H9 (cell line): ENCODE measurements around the gene SERPINC1. TPM values are rescaled to one million over a fixed set of nuclear protein-coding genes. Genes with fewer than 3 reads are reported as not detected.

ENCODE experiments used
- DNase-seq: peaks from one replicate; pipeline ENCODE4 v3.0.0-alpha.2; 2017
- H2AFZ ChIP-seq: one replicate; pipeline ENCODE4 v1.6.1; 2013; ENCODE audit warnings: mild to moderate bottlenecking, low read length, control low read depth, moderate library complexity
- H2AK5ac ChIP-seq: 2 replicates; pipeline ENCODE4 v1.6.1; 2013; ENCODE audit warnings: low read length, control low read depth, mixed read lengths; ENCODE audit not compliant: insufficient read length
- H2BK120ac ChIP-seq: one replicate; pipeline ENCODE4 v1.6.1; 2013; ENCODE audit warnings: low read depth, mild to moderate bottlenecking, low read length, control low read depth, inconsistent platforms; ENCODE audit not compliant: poor library complexity, severe bottlenecking
- H2BK12ac ChIP-seq: 2 replicates; pipeline ENCODE4 v1.6.1; 2013; ENCODE audit warnings: low read length, control low read depth, mixed read lengths, low read depth; ENCODE audit not compliant: insufficient read length
- H2BK15ac ChIP-seq: 2 replicates; pipeline ENCODE4 v1.6.1; 2013; ENCODE audit warnings: low read depth, low read length, control low read depth
- H2BK20ac ChIP-seq: one replicate; pipeline ENCODE4 v1.6.1; 2013; ENCODE audit warnings: low read depth, mild to moderate bottlenecking, low read length, control low read depth, inconsistent platforms; ENCODE audit not compliant: poor library complexity, severe bottlenecking
- H2BK5ac ChIP-seq: 2 replicates; pipeline ENCODE4 v1.6.1; 2013; ENCODE audit warnings: low read length, control low read depth, mixed read lengths; ENCODE audit not compliant: insufficient read length
- H3K14ac ChIP-seq: 2 replicates; pipeline ENCODE4 v1.6.1; 2013; ENCODE audit warnings: low read length, control low read depth; ENCODE audit not compliant: insufficient read depth
- H3K18ac ChIP-seq: 2 replicates; pipeline ENCODE4 v1.6.1; 2013; ENCODE audit warnings: low read depth, mild to moderate bottlenecking, mixed read lengths, low read length, control low read depth; ENCODE audit not compliant: insufficient read length
- H3K23ac ChIP-seq: 2 replicates; pipeline ENCODE4 v1.6.1; 2013; ENCODE audit warnings: low read length, control low read depth, mixed read lengths, low read depth; ENCODE audit not compliant: insufficient read length
- H3K23me2 ChIP-seq: 2 replicates; pipeline ENCODE4 v1.6.1; 2013; ENCODE audit warnings: low read depth, mild to moderate bottlenecking, mixed read lengths, low read length, control low read depth; ENCODE audit not compliant: insufficient read length, poor library complexity, severe bottlenecking
- H3K27ac ChIP-seq: 2 replicates; pipeline ENCODE4 v1.5.1; 2013; ENCODE audit warnings: low read length, control low read depth, mixed read lengths, low read depth; ENCODE audit not compliant: insufficient read length
- H3K27me3 ChIP-seq: 2 replicates; pipeline ENCODE4 v1.6.1; 2013; ENCODE audit warnings: low read length, control low read depth, inconsistent platforms; ENCODE audit not compliant: insufficient read depth
- H3K4ac ChIP-seq: 2 replicates; pipeline ENCODE4 v1.6.1; 2013; ENCODE audit warnings: low read depth, mild to moderate bottlenecking, control low read depth, inconsistent platforms, low read length, moderate library complexity
- H3K4me1 ChIP-seq: 2 replicates; pipeline ENCODE4 v1.6.1; 2013; ENCODE audit warnings: low read length, control low read depth, inconsistent platforms; ENCODE audit not compliant: insufficient read depth
- H3K4me2 ChIP-seq: 2 replicates; pipeline ENCODE4 v1.6.1; 2013; ENCODE audit warnings: low read length, control low read depth, mixed read lengths; ENCODE audit not compliant: insufficient read length, insufficient read depth
- H3K56ac ChIP-seq: 2 replicates; pipeline ENCODE4 v1.6.1; 2013; ENCODE audit warnings: low read depth, mild to moderate bottlenecking, mixed read lengths, low read length, control low read depth; ENCODE audit not compliant: insufficient read length
- H3K79me1 ChIP-seq: 2 replicates; pipeline ENCODE4 v1.6.1; 2013; ENCODE audit warnings: low read depth, mild to moderate bottlenecking, moderate library complexity, low read length, control low read depth, inconsistent platforms; ENCODE audit not compliant: insufficient read depth, poor library complexity, severe bottlenecking
- H3K79me2 ChIP-seq: 2 replicates; pipeline ENCODE4 v1.6.1; 2013; ENCODE audit warnings: low read length, control low read depth, inconsistent platforms; ENCODE audit not compliant: insufficient read depth
- H3K9ac ChIP-seq: 2 replicates; pipeline ENCODE4 v1.6.1; 2013; ENCODE audit warnings: low read length, control low read depth, mixed read lengths; ENCODE audit not compliant: insufficient read length; ENCODE audit errors: extremely low read depth
- H3K9me3 ChIP-seq: one replicate; pipeline ENCODE4 v1.6.1; 2013; ENCODE audit warnings: low read depth, low read length, inconsistent platforms; ENCODE audit not compliant: control insufficient read depth
- H3T11ph ChIP-seq: one replicate; pipeline ENCODE4 v1.6.1; 2013; ENCODE audit warnings: mild to moderate bottlenecking, low read length, control low read depth, inconsistent platforms
- H4K20me1 ChIP-seq: one replicate; pipeline ENCODE4 v1.6.1; 2013; ENCODE audit not compliant: control insufficient read depth, insufficient read length, insufficient read depth
- H4K5ac ChIP-seq: 2 replicates; pipeline ENCODE4 v1.6.1; 2013; ENCODE audit warnings: low read depth, mild to moderate bottlenecking, mixed read lengths, low read length, control low read depth; ENCODE audit not compliant: insufficient read length
- H4K8ac ChIP-seq: replicated peaks from 2 replicates; pipeline ENCODE4 v1.6.1; 2013; ENCODE audit warnings: low read length, control low read depth, mixed read lengths, low read depth; ENCODE audit not compliant: insufficient read length
- H4K91ac ChIP-seq: 2 replicates; pipeline ENCODE4 v1.6.1; 2013; ENCODE audit warnings: low read depth, mild to moderate bottlenecking, moderate library complexity, mixed read lengths, low read length, control low read depth; ENCODE audit not compliant: insufficient read length
- H3K27ac Mint-ChIP-seq, 3 experiments: 2 replicates in 2 of 3; 3 replicates in 1 of 3; pipeline ENCODE4 v1.8.0; 2020 to 2021; ENCODE audit warnings: mixed read lengths in 3 of 3, mild to moderate bottlenecking in 1 of 3, moderate library complexity in 1 of 3
- H3K27me3 Mint-ChIP-seq: 2 replicates; pipeline ENCODE4 v1.8.0; 2021; ENCODE audit warnings: low read depth, mild to moderate bottlenecking, moderate library complexity, mixed read lengths
- H3K36me3 Mint-ChIP-seq, 3 experiments: 2 replicates in 2 of 3; 3 replicates in 1 of 3; pipeline ENCODE4 v1.8.0; 2020 to 2021; ENCODE audit warnings: low read depth in 3 of 3, mixed read lengths in 3 of 3; ENCODE audit not compliant: insufficient read depth in 1 of 3
- H3K4me1 Mint-ChIP-seq, 2 experiments: 2 replicates each; pipeline ENCODE4 v1.8.0; 2020; ENCODE audit warnings: mixed read lengths in 2 of 2
- H3K4me3 Mint-ChIP-seq, 2 experiments: 2 replicates in 1 of 2; 3 replicates in 1 of 2; pipeline ENCODE4 v1.8.0; 2020 to 2021; ENCODE audit warnings: mild to moderate bottlenecking in 2 of 2, mixed read lengths in 2 of 2, moderate library complexity in 1 of 2
- H3K9me3 Mint-ChIP-seq, 2 experiments: 2 replicates in 1 of 2; 3 replicates in 1 of 2; pipeline ENCODE4 v1.8.0; 2020; ENCODE audit warnings: mild to moderate bottlenecking in 2 of 2, mixed read lengths in 2 of 2, moderate library complexity in 1 of 2
- CTCF ChIP-seq: fragments of 200-600 bp; sonication (generic); conservative IDR thresholded peaks from 3 replicates; pipeline ENCODE4 v1.8.0; 2021; ENCODE audit warnings: antibody characterized with exemption, mild to moderate bottlenecking
- WGBS: extraction: QIAGEN DNeasy Blood & Tissue Kit; methylation state at CpG from one replicate; pipeline ENCODE4 v1.1.7; 2013; ENCODE audit warnings: missing lambda C conversion rate, low lambda C conversion rate, mixed read lengths; ENCODE audit not compliant: insufficient read length; ENCODE audit errors: extremely low coverage; 5-methylcytosine and 5-hydroxymethylcytosine counted together
- total RNA-seq: library from RNA; stranded (reverse); gene quantifications from 2 replicates; pipeline ENCODE4 v1.2.1, GENCODE V29; 2021

The SERPINC1 gene
- total RNA-seq, 1 experiment from 2014 or later, result not detected

DNA sequence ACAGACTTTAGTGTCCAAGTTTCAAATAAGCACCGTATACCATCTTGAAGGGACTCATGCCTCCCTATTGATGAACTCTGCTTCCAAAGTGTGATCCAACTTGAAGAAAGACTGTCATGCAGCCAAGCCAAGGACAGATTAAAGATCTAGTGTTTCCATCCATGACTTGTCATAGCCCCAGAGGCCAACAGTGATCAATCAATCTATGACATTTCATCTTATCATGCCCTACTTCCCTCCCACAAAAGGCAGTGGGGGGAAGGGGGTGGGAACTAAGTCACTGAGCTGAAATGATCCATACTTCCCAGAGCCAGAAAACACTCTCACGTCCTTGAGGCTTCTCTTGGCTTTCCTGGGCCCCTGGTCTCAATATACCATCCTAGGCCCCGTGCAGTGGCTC, 4.0 kb downstream of the SERPINC1 start:
- no peak overlapping the region for H3K4me3 Mint-ChIP-seq
- Histone ChIP-seq H2BK20ac (no peak overlapping the region), H4K8ac (no peak overlapping the region), H3K4me2 (no peak overlapping the region), H2BK15ac (no peak overlapping the region), H2BK12ac (no peak overlapping the region), H3K9me3 (no peaks in the 10 kb centered on the region), H3K27ac (no peak overlapping the region), H2BK5ac (no peak overlapping the region), H3T11ph (no peak overlapping the region), H3K79me1 (no peaks in the 10 kb centered on the region), H3K27me3 (no peaks in the 10 kb centered on the region), H3K23ac (no peak overlapping the region), H2AFZ (no peak overlapping the region), H2BK120ac (no peak overlapping the region), H4K20me1 (no peaks in the 10 kb centered on the region), H3K9ac (no peak overlapping the region), H3K14ac (no peak overlapping the region; the same call in 1 of the 2 replicates), H3K56ac (no peak overlapping the region), H4K91ac (no peak overlapping the region), H4K5ac (no peak overlapping the region), H3K79me2 (no peaks in the 10 kb centered on the region), H3K23me2 (no peaks in the 10 kb centered on the region), H3K18ac (no peak overlapping the region), H2AK5ac (no peak overlapping the region), H3K4me1 (no peaks in the 10 kb centered on the region), H3K4ac (no peak overlapping the region)
- H3K36me3 Mint-ChIP-seq, result no peaks in the 10 kb centered on the region; a peak in 1 of 7 replicates
- no CpG with 5 or more reads among the region's 3 CpGs for WGBS
- no peaks in the 10 kb centered on the region for H3K4me1 Mint-ChIP-seq
- peaks cover 3% of the 10 kb centered on the region; the same call in 1 of the 2 replicates for H3K27me3 Mint-ChIP-seq
- H3K27ac Mint-ChIP-seq, result no peak overlapping the region
- TF ChIP-seq CTCF, result no peak
- H3K9me3 Mint-ChIP-seq, result no peaks in the 10 kb centered on the region; a peak in 2 of 5 replicates
- DNase-seq, result no peak
